NB4 (cell line): ENCODE data around the gene CUEDC1.

Experiments used
- DNase-seq: peaks from one replicate; pipeline ENCODE4 v3.0.0; 2010; ENCODE audit warnings: low read depth
- H3K4me3 ChIP-seq: one replicate; pipeline ENCODE4 v1.5.1; 2011; ENCODE audit warnings: mild to moderate bottlenecking, low read depth, low read length, moderate library complexity
- MYC ChIP-seq: IDR thresholded peaks from 2 replicates; pipeline ENCODE4 v1.6.1; 2011; ENCODE audit warnings: low read depth, low read length
- POLR2A ChIP-seq: IDR thresholded peaks from 2 replicates; pipeline ENCODE4 v1.6.1; 2011; ENCODE audit warnings: mild to moderate bottlenecking; ENCODE audit not compliant: insufficient read length; ENCODE audit errors: extremely low read depth
- TF ChIP-seq, protein P1 (sequence below): IDR thresholded peaks from one replicate; pipeline ENCODE4 v1.5.1; 2012; ENCODE audit warnings: low read depth, low read length
- TF ChIP-seq, protein P2 (sequence below): IDR thresholded peaks from 2 replicates; pipeline ENCODE4 v1.6.1; 2011; ENCODE audit warnings: low read depth, low read length

The CUEDC1 gene

DNA sequence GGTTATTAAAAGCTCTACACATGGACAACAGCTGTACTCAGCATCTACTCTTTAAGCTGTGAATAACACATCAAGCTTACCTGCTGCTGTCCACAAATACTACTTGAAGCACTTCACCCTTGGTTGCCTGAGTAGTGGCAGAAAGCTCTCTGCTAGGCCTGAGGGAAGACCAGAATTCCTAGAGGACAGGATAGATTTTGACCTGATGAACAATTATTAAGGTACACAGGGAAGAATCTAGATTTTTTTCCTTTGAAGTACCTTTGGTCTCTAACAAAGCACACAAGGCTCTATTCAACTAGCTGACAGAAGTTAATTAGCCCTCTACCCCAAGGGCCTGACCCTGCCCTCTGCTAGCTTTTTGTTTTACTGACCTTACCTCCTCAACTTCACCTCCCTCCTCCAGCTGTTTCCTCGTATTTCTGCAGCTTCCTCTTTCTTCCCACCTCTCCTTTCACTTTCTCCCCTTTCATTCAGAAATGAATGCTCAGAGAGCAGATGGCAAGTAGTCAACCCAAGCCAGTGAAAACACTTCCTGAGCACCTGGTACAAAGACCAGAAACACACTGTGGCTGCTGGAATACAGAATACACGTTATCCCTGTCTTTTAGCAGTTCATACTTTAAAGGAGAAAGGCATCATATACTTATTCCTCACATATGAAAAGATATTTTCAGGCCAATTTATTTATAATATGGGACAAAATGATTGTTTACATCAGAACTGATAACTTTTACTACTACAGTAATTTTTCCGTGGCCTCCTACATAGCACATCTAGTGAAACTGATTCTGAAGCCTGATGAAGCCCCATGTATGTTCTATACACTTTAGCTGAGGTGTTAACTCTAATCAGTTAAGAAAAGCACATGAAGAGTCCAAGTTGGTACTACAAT lies 38.5 kb upstream of the CUEDC1 start:
- no peak overlapping the region for H3K4me3 ChIP-seq
- peak; percentile 68 for DNase-seq
- TF ChIP-seq, protein P1, sequence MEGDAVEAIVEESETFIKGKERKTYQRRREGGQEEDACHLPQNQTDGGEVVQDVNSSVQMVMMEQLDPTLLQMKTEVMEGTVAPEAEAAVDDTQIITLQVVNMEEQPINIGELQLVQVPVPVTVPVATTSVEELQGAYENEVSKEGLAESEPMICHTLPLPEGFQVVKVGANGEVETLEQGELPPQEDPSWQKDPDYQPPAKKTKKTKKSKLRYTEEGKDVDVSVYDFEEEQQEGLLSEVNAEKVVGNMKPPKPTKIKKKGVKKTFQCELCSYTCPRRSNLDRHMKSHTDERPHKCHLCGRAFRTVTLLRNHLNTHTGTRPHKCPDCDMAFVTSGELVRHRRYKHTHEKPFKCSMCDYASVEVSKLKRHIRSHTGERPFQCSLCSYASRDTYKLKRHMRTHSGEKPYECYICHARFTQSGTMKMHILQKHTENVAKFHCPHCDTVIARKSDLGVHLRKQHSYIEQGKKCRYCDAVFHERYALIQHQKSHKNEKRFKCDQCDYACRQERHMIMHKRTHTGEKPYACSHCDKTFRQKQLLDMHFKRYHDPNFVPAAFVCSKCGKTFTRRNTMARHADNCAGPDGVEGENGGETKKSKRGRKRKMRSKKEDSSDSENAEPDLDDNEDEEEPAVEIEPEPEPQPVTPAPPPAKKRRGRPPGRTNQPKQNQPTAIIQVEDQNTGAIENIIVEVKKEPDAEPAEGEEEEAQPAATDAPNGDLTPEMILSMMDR, result no peak
- TF ChIP-seq POLR2A (no peak), MYC (no peak)
- TF ChIP-seq, protein P2, sequence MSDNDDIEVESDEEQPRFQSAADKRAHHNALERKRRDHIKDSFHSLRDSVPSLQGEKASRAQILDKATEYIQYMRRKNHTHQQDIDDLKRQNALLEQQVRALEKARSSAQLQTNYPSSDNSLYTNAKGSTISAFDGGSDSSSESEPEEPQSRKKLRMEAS, result no peak

DNA sequence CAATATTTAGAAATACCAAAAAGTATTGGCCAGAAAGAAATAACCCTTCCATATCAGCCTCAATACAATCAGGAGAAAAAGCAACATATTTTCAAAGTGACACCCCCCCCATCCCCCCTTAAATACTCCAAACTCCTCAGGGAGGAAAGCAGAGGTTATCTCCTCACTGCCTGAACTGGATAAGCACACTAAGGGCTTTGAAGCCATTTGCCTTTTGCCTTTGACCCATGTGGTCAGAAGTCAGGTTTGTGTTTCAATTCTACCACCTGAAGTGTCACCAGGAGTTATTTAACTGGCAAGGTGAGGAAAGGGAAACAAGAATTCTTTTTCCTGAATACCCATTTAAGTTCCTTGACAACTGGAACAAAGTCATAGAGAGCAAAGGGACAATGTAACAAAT lies 36.3 kb upstream of the CUEDC1 start:
- no peak for DNase-seq
- H3K4me3 ChIP-seq, result no peak overlapping the region
- TF ChIP-seq, protein P1, result no peak
- no peak for TF ChIP-seq MYC

DNA sequence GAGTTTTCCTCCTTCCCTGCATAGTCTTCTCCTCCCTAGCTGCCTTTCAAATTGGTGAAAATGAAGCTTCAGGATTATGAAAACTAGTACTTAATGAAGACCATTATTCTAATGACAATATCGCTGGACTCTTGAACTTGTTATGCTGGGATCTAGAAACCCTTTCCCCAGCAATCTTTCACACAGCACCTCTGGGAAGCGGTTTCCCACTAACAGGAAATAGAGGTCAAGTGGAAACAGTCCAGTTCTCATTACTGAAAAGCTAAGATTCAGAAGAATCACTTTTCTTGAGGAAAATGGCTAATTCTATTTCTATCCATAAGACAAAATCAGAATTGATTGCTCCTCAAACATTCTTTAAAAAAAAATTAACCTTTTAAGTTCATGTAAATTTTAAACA lies 34.8 kb upstream of the CUEDC1 start:
- H3K4me3 ChIP-seq, result no peak overlapping the region
- no peak for DNase-seq
- TF ChIP-seq POLR2A (no peak), MYC (no peak)
- TF ChIP-seq, protein P2, result no peak
- TF ChIP-seq, protein P1, result no peak

DNA sequence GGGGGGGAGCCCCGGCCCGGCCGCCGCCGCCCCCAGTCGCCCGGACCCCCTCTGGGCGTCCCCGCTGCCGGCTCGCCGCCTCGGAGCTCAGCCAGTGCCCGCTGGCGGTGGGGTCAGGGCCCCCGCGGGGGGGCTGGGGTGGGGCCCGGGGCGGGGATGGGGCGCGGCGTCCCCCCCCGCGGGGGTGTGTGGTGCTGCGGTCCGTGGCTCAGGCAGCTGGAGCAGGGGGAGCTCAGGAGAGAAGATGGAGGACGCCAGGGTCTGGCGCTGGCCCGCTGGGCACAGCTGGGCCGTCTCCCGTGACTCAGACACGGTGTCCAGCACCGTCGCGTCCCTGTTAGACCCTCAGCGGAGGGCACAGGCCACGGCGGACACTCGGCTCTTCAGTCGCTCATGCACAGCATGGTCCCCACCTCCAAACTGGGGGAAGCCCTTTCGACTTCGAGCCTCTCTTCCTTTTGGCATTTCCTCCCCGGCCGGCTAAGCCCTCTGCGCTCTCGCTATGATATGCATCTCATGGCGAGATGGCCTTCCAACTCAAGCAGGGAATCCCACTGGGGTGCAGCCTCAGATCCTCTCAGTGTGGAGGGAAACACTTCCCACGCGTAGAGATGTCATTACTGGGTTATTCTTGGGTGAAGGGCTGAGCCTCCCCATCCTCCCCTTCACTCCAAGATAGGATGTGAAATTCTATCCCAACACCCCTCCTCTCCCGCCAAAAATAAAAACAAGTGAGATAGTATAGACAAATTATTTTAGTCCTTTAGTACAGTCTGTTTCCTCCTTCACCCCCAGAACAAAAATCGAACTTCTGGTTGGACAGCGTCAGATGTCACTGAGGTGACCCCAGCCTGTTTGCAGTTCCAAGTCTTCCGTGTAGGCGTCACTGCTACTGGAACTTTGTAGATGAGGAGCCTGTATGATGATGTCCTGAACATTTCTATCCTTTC lies 33.4 kb upstream of the CUEDC1 start:
- TF ChIP-seq MYC, result no peak
- TF ChIP-seq POLR2A, result peak; percentile 71
- peak; percentile 78 for DNase-seq
- H3K4me3 ChIP-seq, result peak overlapping the region; percentile 71

DNA sequence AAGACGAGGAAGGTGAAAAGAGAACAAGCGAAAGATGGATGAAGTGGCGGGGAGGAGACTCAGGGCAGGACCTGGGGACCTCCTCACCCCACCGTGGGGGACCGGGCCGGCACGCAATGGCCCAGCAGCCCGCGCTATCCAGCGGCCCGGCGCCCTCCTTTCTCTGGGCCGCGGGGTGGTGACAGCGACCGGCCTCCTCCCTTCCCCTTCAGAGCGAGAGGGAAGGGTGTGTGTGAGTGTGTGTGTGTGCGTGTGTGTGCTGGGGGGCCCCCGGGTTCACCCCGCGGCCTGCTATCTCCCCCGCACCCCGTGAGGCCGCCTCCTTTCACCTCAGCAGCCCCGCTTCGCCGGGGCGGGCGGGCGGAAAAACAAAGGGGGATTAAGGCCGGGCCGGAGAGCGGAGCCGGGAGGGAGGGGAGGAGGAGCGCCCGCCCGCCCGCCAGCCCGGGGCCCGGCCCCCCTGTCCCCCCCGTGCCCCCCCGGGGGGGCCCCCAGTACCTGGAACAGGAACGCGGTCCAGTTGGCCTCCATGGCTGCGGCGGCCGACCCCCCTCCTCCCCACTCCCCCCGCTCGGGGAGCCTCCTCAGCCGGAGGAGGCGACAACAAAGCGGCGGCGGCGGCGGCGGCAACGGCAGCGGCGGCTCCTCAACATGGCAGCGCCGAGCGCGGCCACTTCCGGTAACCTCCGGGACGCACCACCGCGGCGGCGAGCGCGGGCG lies 32.5 kb upstream of the CUEDC1 start, which contains the start of gene VEZF1:
Gene VEZF1 (minus strand): TSS at position 674 of the 720 bp plus-strand sequence. CDS start 143 bp downstream, at position 531.
- H3K4me3 ChIP-seq, result peak within 1 kb of the TSS; percentile 71
- TF ChIP-seq, protein P2, result no peak
- TF ChIP-seq MYC (no peak), POLR2A (no peak)
- TF ChIP-seq, protein P1, result no peak
- peak; percentile 85 for DNase-seq
